NCI-H748 (cell line): ENCODE measurements around the gene MGAT3.

Experiments used
- DNase-seq: peaks from one replicate; lab custom pipeline; 2025; ENCODE audit not compliant: unreplicated experiment; lab: John Stamatoyannopoulos, UW

The MGAT3 gene

GRCh38 chr22:39470451-39471291 lies 13.9 kb downstream of the MGAT3 start:
- DNase-seq: no peak

GRCh38 chr22:39471381-39472141 lies 14.7 kb downstream of the MGAT3 start:
- DNase-seq: no peak

- DNase-seq: no peak
These were observed 16.1 kb downstream of the MGAT3 start for GRCh38 chr22:39472570-39473556.

DNA sequence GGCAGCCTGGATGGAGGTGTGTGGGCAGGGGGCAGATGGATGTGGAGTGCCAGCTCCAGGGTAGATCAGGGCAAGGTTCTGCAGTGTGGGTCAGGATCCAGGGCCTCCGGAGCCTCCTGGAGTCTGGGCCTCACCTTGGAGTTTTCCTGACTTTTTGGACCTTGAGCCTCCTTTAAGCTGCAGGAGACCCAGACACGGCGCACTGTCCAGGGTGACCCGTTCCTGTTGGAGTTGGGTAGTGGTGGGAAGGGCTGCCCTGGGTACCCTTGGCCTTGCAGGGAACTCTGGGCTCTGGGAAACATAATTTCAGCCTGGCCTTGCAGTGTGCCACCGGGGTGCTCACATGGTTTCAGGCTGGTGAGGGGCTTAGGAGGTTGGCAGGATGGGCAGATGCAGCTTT lies 17.0 kb downstream of the MGAT3 start:
- no peak for DNase-seq

DNA sequence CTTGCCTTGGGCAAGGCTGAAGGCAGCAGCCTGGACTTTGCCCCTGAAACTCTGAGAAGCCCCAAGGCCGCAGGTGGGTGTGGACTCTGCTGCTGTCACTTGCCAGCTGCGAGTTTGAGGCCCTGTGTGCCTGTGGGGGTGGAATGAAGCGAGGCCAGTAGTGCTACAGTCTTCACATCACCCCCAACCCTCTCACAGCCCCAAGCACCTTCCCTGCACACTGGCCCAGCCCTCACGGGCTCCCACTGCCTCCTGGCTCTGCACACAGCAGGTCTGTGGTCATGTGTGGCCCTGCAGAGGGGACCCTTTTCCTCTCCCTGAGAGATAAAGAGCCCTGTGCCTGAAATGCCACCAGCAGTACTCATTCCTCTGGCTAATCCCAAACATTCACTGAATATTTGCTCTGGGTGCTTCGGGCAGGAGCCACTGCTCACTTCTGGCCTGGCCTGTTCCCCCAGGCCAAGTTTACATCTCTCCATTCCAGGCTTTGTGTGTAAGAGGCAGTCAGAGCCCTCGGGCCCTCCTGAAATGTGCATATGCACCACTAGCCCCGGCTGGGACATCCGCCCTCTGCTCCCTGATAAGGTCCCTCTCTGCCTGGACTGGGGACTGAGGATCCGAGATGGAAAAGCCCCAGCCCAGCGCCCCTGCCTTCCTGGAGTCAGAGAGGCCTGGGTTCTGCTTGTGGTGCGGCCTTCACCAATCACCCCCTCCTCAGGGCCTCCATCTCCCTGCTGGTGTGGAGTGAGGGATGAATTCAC lies 17.7 kb downstream of the MGAT3 start:
- no peak for DNase-seq

DNA sequence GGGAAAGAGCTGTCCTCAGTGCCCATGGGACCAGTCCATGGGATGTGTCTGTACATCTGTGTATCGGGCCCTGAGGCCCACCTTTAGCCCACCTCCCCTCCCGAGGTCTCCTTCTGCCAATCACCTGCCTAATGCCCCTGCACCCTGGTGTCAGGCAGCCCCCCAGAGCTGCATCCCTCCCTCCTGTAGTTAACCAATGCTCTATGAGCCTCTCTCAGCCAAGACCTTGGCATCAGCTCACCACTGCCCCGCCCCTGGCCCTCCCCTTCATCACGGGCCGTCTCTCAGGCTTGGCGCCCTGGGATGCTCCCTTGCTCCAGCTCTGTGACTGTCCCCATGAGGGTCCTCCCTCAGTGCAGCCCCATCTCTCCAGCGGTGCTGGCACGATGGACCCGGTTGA lies 18.5 kb downstream of the MGAT3 start:
- DNase-seq: no peak

DNA sequence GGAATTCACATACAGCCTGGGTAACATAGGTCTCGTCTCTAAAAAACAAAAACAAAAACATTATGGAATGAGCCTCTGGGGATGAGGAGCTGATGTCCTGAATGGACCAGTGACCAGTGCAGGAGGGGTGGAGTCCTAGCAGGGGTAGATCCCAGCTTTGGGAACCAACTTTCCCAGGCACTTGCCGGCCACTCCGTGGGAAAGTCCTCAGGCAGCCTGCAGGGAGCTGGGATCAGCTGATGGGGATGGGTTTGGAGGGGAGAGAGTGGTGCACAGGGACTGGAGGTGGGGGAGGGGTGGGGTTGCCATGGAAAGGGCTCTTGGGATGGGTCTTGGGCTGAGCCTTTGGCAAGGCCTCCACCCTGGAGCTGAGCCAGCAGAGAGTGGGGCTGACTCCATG lies 19.1 kb downstream of the MGAT3 start:
- DNase-seq: no peak

DNA sequence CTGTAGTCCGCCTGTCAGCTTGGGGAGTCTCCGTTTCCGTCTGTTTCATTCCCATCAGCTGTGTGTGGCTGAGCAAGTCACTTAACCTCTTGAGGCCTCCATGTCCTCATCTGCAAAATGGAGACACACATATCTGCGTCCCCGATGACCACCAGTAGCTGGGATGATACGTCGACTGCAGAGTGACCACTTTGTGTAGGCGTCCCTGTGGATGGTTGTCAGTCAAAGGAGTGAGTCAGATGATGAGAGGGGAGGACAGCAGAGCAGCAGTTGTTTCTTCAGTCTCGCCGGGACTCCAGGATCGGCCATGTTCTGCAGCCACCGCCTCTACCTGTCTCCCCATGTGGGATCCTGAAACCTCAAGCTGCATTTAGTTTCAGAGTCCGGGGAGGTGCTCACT lies 19.9 kb downstream of the MGAT3 start:
- DNase-seq: no peak

DNA sequence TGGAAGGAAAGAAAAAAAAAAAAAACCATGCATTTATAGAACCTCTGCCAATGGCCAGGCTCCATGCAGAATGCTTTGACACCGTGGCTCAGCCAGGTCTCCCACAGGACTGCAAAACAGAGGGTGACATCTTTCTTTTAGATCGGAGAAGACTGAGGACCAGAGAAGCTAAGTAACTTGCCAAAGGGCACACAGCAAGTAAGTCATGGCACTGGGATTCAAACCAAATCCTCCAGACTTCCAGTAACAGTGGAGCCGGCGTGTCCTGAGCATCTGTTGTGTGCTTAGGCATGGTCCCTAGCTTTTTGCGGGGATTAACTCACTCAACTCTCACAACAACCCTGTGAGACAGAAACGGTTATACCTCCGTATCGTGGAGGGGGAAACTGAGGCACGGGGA lies 20.7 kb downstream of the MGAT3 start:
- DNase-seq: no peak

GRCh38 chr22:39478441-39478850 lies 21.6 kb downstream of the MGAT3 start:
- no peak for DNase-seq

GRCh38 chr22:39479254-39479653 lies 22.4 kb downstream of the MGAT3 start:
- DNase-seq: no peak

GRCh38 chr22:39480557-39480956 lies 23.7 kb downstream of the MGAT3 start:
- no peak for DNase-seq

DNA sequence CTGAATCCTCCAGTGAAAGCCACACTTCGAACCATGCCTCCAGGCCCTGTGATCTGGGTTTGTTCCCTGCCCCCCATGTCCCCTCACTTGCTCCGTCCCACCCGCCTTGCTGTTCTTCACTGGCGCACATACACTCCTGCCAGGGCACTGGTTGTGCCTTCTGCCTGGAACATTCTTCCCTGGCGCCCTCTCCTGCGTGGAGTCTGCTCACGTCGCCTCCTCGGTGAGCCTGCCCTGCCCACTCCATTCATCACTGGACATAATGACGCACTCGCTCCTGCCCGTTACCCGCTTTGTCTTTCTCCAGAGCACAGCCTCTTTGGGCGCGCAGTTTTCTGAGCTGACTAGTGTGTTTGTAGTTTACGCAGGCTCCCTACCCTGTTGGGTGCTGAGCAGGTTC lies 24.2 kb downstream of the MGAT3 start:
- no peak for DNase-seq

GRCh38 chr22:39481595-39481994 lies 24.8 kb downstream of the MGAT3 start:
- no peak for DNase-seq

DNA sequence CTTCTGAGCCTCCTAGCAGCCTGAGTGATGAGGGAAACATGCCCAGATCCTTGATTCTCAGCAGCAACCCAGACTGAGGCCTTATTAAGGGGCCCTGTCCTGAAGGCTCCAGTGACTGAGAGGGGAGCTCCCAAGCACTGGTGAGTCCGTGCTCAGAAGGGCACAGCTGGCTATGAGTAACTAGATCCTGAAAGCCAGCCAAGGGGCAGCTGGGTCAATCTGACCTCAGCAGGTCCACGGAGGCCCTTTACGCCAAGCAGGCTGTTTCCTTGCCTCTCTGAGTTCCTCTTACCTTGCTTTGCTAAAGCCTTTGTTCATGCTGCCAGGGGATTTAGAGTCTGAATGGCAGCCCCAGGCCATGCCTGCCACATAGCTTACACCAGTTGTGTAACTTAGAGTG lies 26.0 kb downstream of the MGAT3 start:
- no peak for DNase-seq

- no peak for DNase-seq
These were observed 30.4 kb downstream of the MGAT3 start for GRCh38 chr22:39486951-39487825.

GRCh38 chr22:39487826-39488520 lies 31.2 kb downstream of the MGAT3 start:
- DNase-seq: no peak

GRCh38 chr22:39488563-39489083 lies 31.8 kb downstream of the MGAT3 start:
- no peak for DNase-seq
